PC-9 (cell line): Measurements from ENCODE around the gene ZBTB7A.

ENCODE experiments used
- EZH2 ChIP-seq: fragments of 200-600 bp; sonication (generic); IDR thresholded peaks from 2 replicates; pipeline ENCODE4 v1.8.0; 2017; ENCODE audit warnings: antibody characterized with exemption, low read depth
- TF ChIP-seq, protein P1 (sequence below): fragments of 200-600 bp; sonication (generic); conservative IDR thresholded peaks from 2 replicates; pipeline ENCODE4 v1.6.1; 2017; ENCODE audit warnings: mixed run types, antibody characterized with exemption, mild to moderate bottlenecking, moderate library complexity

- TF ChIP-seq, protein P1, sequence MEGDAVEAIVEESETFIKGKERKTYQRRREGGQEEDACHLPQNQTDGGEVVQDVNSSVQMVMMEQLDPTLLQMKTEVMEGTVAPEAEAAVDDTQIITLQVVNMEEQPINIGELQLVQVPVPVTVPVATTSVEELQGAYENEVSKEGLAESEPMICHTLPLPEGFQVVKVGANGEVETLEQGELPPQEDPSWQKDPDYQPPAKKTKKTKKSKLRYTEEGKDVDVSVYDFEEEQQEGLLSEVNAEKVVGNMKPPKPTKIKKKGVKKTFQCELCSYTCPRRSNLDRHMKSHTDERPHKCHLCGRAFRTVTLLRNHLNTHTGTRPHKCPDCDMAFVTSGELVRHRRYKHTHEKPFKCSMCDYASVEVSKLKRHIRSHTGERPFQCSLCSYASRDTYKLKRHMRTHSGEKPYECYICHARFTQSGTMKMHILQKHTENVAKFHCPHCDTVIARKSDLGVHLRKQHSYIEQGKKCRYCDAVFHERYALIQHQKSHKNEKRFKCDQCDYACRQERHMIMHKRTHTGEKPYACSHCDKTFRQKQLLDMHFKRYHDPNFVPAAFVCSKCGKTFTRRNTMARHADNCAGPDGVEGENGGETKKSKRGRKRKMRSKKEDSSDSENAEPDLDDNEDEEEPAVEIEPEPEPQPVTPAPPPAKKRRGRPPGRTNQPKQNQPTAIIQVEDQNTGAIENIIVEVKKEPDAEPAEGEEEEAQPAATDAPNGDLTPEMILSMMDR, result no peak
- no peak for TF ChIP-seq EZH2
Observed at GRCh38 chr19:4043966-4044715, 22.6 kb downstream of the ZBTB7A start.
